ENCODE data around the gene CUX1.
"Not testable (repeated sequence)": the region's sequence is repeated elsewhere in the genome, so short reads cannot be mapped to it uniquely, and the experiment has no call there.

Gene CUX1

GRCh38 chr7:101922631-101923601 lies 105.5 kb downstream of the CUX1 start:
- no peak overlapping the region for H3K4me3 ChIP-seq (ENCODE audit: insufficient read length, low read depth)
- H3K4me1 ChIP-seq (ENCODE audit: insufficient read depth, insufficient read length), result peaks cover 3% of the 10 kb centered on the region
- H3K9ac ChIP-seq (ENCODE audit: insufficient read length, low read depth), result no peak overlapping the region
- DNase-seq (ENCODE audit: low read depth, low spot score), result no peak
- H3K27me3 ChIP-seq (ENCODE audit: insufficient read depth, insufficient read length), result no peaks in the 10 kb centered on the region
- H3K36me3 ChIP-seq (ENCODE audit: insufficient read depth, insufficient read length, low read length), result peaks cover 20% of the 10 kb centered on the region
- no peaks in the 10 kb centered on the region for H3K9me3 ChIP-seq (ENCODE audit: insufficient read depth, low read length)
- TF ChIP-seq ZNF274 (IDR thresholded peaks at IDR 0.05; ENCODE audit: low read depth, low read length) (no peak), SUZ12 (IDR thresholded peaks at IDR 0.05; ENCODE audit: extremely low read depth, insufficient read depth, insufficient read length) (no peak)

- no peak for TF ChIP-seq ZNF274 (IDR thresholded peaks at IDR 0.05; ENCODE audit: low read depth, low read length)
- TF ChIP-seq SUZ12 (IDR thresholded peaks at IDR 0.05; ENCODE audit: extremely low read depth, insufficient read depth, insufficient read length), result no peak
- TF ChIP-seq YY1 (IDR thresholded peaks at IDR 0.05; ENCODE audit: insufficient read depth, insufficient read length), result no peak
- Histone ChIP-seq H3K36me3 (ENCODE audit: insufficient read depth, insufficient read length, low read length) (peaks cover 13% of the 10 kb centered on the region), H3K9ac (ENCODE audit: insufficient read length, low read depth) (no peak overlapping the region)
Measured at GRCh38 chr7:101923602-101923985, 106.2 kb downstream of the CUX1 start.

DNA sequence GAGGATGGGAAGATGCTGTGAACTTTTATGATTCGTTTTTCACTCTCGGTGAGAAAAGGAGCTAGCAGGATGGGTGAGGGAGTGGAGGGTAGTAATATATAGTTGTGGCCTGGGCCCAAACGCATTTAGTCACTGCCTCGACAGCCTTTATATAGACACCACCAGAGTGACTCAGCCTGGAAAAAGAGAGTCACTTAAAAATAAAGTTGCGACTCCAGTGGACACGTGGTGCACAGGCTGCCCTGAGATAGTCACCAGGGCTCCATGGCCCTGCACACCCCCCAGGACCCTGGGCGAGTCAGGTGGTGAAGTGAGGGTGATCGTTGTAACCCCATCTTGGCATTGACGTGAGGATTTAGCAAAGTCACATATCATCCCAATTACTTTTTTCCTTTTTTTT lies 106.7 kb downstream of the CUX1 start:
- Histone ChIP-seq H3K4me3 (ENCODE audit: insufficient read length, low read depth) (no peak overlapping the region), H3K4me1 (ENCODE audit: insufficient read depth, insufficient read length) (no peaks in the 10 kb centered on the region), H3K36me3 (ENCODE audit: insufficient read depth, insufficient read length, low read length) (peaks cover 10% of the 10 kb centered on the region), H3K9me3 (ENCODE audit: insufficient read depth, low read length) (peaks cover 3% of the 10 kb centered on the region; the same call in 1 of the 2 replicates), H3K9ac (ENCODE audit: insufficient read length, low read depth) (no peak overlapping the region), H3K27me3 (ENCODE audit: insufficient read depth, insufficient read length) (no peaks in the 10 kb centered on the region)
- TF ChIP-seq YY1 (IDR thresholded peaks at IDR 0.05; ENCODE audit: insufficient read depth, insufficient read length) (no peak), ZNF274 (IDR thresholded peaks at IDR 0.05; ENCODE audit: low read depth, low read length) (no peak), SUZ12 (IDR thresholded peaks at IDR 0.05; ENCODE audit: extremely low read depth, insufficient read depth, insufficient read length) (no peak)
- DNase-seq (ENCODE audit: low read depth, low spot score), result no peak

More at GRCh38 chr7:101923602-101923985, 106.2 kb downstream of the CUX1 start:
- Histone ChIP-seq H3K9me3 (ENCODE audit: insufficient read depth, low read length) (no peaks in the 10 kb centered on the region), H3K27me3 (ENCODE audit: insufficient read depth, insufficient read length) (no peaks in the 10 kb centered on the region), H3K4me3 (ENCODE audit: insufficient read length, low read depth) (no peak overlapping the region), H3K4me1 (ENCODE audit: insufficient read depth, insufficient read length) (no peaks in the 10 kb centered on the region)
- no peak for DNase-seq (ENCODE audit: low read depth, low spot score)

DNA sequence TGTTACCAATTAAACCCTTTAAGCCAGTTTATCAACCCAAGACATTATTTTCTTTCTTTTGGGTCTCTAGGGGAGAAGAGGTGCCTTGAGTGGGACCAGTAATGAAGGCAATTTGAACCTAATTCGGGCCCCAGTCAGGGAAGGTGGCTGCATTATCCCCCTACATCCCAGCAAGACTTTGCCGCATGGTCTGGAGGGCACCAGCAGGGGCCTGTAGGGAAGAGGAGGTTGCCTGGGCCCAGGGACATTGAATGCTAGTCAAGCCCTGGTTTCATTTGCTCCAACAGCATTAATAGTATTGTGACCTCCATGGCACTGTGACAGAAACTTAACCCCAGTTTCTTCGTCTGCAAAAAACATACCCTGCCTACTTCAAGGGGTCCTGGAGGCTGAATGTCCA lies 108.8 kb downstream of the CUX1 start:
- Histone ChIP-seq H3K36me3 (ENCODE audit: insufficient read depth, insufficient read length, low read length) (peaks cover 3% of the 10 kb centered on the region), H3K4me1 (ENCODE audit: insufficient read depth, insufficient read length) (no peaks in the 10 kb centered on the region), H3K9me3 (ENCODE audit: insufficient read depth, low read length) (peaks cover 18% of the 10 kb centered on the region), H3K27me3 (ENCODE audit: insufficient read depth, insufficient read length) (no peaks in the 10 kb centered on the region), H3K9ac (ENCODE audit: insufficient read length, low read depth) (no peak overlapping the region), H3K4me3 (ENCODE audit: insufficient read length, low read depth) (no peak overlapping the region)
- no peak for DNase-seq (ENCODE audit: low read depth, low spot score)
- TF ChIP-seq SUZ12 (IDR thresholded peaks at IDR 0.05; ENCODE audit: extremely low read depth, insufficient read depth, insufficient read length) (no peak), ZNF274 (IDR thresholded peaks at IDR 0.05; ENCODE audit: low read depth, low read length) (no peak), YY1 (IDR thresholded peaks at IDR 0.05; ENCODE audit: insufficient read depth, insufficient read length) (no peak)

DNA sequence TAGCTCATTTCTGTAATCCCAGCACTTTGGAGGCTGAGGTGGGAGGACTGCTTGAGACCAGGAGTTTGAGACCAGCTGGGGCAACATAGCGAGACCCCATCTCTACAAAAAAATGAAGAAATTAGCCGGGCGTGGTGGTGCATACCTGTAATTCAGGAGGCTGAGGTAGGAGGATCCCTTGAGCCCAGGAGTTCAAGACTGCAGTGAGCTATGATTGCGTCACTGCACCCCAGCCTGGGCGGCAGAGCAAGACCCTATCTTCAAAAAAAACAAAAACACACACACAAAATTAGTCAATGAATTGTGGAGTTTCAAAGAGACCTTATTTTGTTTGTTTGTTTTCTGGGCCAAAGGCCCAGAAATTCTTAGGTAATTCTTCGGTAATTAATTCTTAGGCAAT lies 110.0 kb downstream of the CUX1 start:
- Histone ChIP-seq H3K9me3 (ENCODE audit: insufficient read depth, low read length) (peaks cover 18% of the 10 kb centered on the region), H3K27me3 (ENCODE audit: insufficient read depth, insufficient read length) (no peaks in the 10 kb centered on the region), H3K4me1 (ENCODE audit: insufficient read depth, insufficient read length) (no peaks in the 10 kb centered on the region), H3K36me3 (ENCODE audit: insufficient read depth, insufficient read length, low read length) (peaks cover 3% of the 10 kb centered on the region), H3K9ac (ENCODE audit: insufficient read length, low read depth) (no peak overlapping the region), H3K4me3 (ENCODE audit: insufficient read length, low read depth) (no peak overlapping the region)
- TF ChIP-seq ZNF274 (IDR thresholded peaks at IDR 0.05; ENCODE audit: low read depth, low read length) (no peak), YY1 (IDR thresholded peaks at IDR 0.05; ENCODE audit: insufficient read depth, insufficient read length) (no peak), SUZ12 (IDR thresholded peaks at IDR 0.05; ENCODE audit: extremely low read depth, insufficient read depth, insufficient read length) (no peak)
- DNase-seq (ENCODE audit: low read depth, low spot score), result no peak

GRCh38 chr7:101927802-101928201 lies 110.4 kb downstream of the CUX1 start:
- Histone ChIP-seq H3K36me3 (ENCODE audit: insufficient read depth, insufficient read length, low read length) (peaks cover 3% of the 10 kb centered on the region), H3K9me3 (ENCODE audit: insufficient read depth, low read length) (peaks cover 18% of the 10 kb centered on the region), H3K4me3 (ENCODE audit: insufficient read length, low read depth) (no peak overlapping the region), H3K4me1 (ENCODE audit: insufficient read depth, insufficient read length) (no peaks in the 10 kb centered on the region), H3K27me3 (ENCODE audit: insufficient read depth, insufficient read length) (no peaks in the 10 kb centered on the region), H3K9ac (ENCODE audit: insufficient read length, low read depth) (peak overlapping the region; percentile 10)
- DNase-seq (ENCODE audit: low read depth, low spot score), result no peak
- TF ChIP-seq SUZ12 (IDR thresholded peaks at IDR 0.05; ENCODE audit: extremely low read depth, insufficient read depth, insufficient read length) (no peak), YY1 (IDR thresholded peaks at IDR 0.05; ENCODE audit: insufficient read depth, insufficient read length) (no peak), ZNF274 (IDR thresholded peaks at IDR 0.05; ENCODE audit: low read depth, low read length) (no peak)

GRCh38 chr7:101929256-101929655 lies 111.8 kb downstream of the CUX1 start:
- H3K36me3 ChIP-seq (ENCODE audit: insufficient read depth, insufficient read length, low read length), result peaks cover 3% of the 10 kb centered on the region
- H3K9me3 ChIP-seq (ENCODE audit: insufficient read depth, low read length), result peaks cover 18% of the 10 kb centered on the region

DNA sequence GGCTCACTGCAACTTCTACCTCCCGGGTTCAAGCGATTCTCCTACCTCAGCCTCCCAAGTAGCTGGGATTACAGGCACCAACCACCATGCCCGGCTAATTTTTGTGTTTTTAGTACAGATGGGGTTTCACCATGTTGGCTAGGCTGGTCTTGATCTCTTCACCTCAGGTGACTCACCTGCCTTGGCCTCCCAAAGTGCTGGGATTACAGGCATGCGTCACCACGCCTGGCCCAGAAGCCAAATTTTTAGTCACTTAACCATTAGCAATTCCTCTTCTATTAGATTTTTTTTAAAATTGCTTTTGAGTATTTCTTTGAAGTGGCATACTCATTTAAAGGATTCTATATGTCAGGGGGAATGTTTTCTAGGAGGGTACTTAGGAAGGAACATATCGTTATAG lies 112.5 kb downstream of the CUX1 start:
- H3K27me3 ChIP-seq (ENCODE audit: insufficient read depth, insufficient read length); DNase-seq (ENCODE audit: low read depth, low spot score); H3K4me1 ChIP-seq (ENCODE audit: insufficient read depth, insufficient read length); H3K36me3 ChIP-seq (ENCODE audit: insufficient read depth, insufficient read length, low read length); H3K9ac ChIP-seq (ENCODE audit: insufficient read length, low read depth); H3K4me3 ChIP-seq (ENCODE audit: insufficient read length, low read depth): not testable (repeated sequence)
- peaks cover 18% of the 10 kb centered on the region for H3K9me3 ChIP-seq (ENCODE audit: insufficient read depth, low read length)

More at GRCh38 chr7:101929256-101929655, 111.8 kb downstream of the CUX1 start:
- TF ChIP-seq ZNF274 (IDR thresholded peaks at IDR 0.05; ENCODE audit: low read depth, low read length) (no peak), YY1 (IDR thresholded peaks at IDR 0.05; ENCODE audit: insufficient read depth, insufficient read length) (no peak), SUZ12 (IDR thresholded peaks at IDR 0.05; ENCODE audit: extremely low read depth, insufficient read depth, insufficient read length) (no peak)
- Histone ChIP-seq H3K4me3 (ENCODE audit: insufficient read length, low read depth) (no peak overlapping the region), H3K9ac (ENCODE audit: insufficient read length, low read depth) (no peak overlapping the region), H3K4me1 (ENCODE audit: insufficient read depth, insufficient read length) (no peaks in the 10 kb centered on the region), H3K27me3 (ENCODE audit: insufficient read depth, insufficient read length) (no peaks in the 10 kb centered on the region)
- DNase-seq (ENCODE audit: low read depth, low spot score), result no peak

Data from NT2/D1 (cell line).